SU-DHL-6 (cell line): ENCODE results near the gene KCNQ1OT1.

Source experiments
- H2AFZ ChIP-seq: fragments of 200-600 bp; sonication (generic); 2 replicates; pipeline ENCODE4 v1.6.1; 2014; ENCODE audit warnings: low read depth, mild to moderate bottlenecking, moderate library complexity, mixed read lengths, antibody characterized with exemption, low read length; ENCODE audit not compliant: severe bottlenecking
- H3F3A ChIP-seq: fragments of 200-600 bp; shearing (Covaris generic); 2 replicates; pipeline ENCODE4 v1.6.0; 2016; ENCODE audit warnings: antibody characterized with exemption, mild to moderate bottlenecking; ENCODE audit not compliant: insufficient read depth
- H3K27ac ChIP-seq: fragments of 200-600 bp; sonication (generic); 2 replicates; pipeline ENCODE4 v1.5.1; 2016; ENCODE audit warnings: low read depth, mild to moderate bottlenecking, low read length, moderate library complexity, mixed read lengths
- H3K27me3 ChIP-seq: fragments of 200-600 bp; sonication (generic), shearing (Covaris generic); 2 replicates; pipeline ENCODE4 v1.6.0; 2014; ENCODE audit warnings: mild to moderate bottlenecking, low read length
- H3K36me3 ChIP-seq: fragments of 200-600 bp; sonication (generic); 2 replicates; pipeline ENCODE4 v1.6.1; 2014; ENCODE audit warnings: mild to moderate bottlenecking, low read length, mixed read lengths
- H3K4me2 ChIP-seq: fragments of 300-600, 200-600 bp; shearing (Covaris generic), sonication (generic); 2 replicates; pipeline ENCODE4 v1.6.0; 2014; ENCODE audit warnings: low read length, low read depth, mild to moderate bottlenecking; ENCODE audit not compliant: poor library complexity, severe bottlenecking
- H3K4me3 ChIP-seq: fragments of 200-600 bp; sonication (generic); 2 replicates; pipeline ENCODE4 v1.5.1; 2014; ENCODE audit warnings: antibody characterized with exemption, low read length, mild to moderate bottlenecking, mixed read lengths; ENCODE audit not compliant: insufficient read depth, poor library complexity, severe bottlenecking
- H3K79me2 ChIP-seq: fragments of 200-600 bp; sonication (generic); 2 replicates; pipeline ENCODE4 v1.6.1; 2014; ENCODE audit warnings: mild to moderate bottlenecking, low read length, moderate library complexity; ENCODE audit not compliant: insufficient read depth
- H3K9ac ChIP-seq: fragments of 200-600 bp; sonication (generic); 2 replicates; pipeline ENCODE4 v1.7.0; 2014; ENCODE audit warnings: mild to moderate bottlenecking, low read length
- H3K9me2 ChIP-seq: fragments of 200-600 bp; sonication (generic); replicated peaks from 2 replicates; pipeline ENCODE4 v1.6.1; 2014; ENCODE audit warnings: low read length; ENCODE audit not compliant: insufficient read depth
- H3K9me3 ChIP-seq: fragments of 200-600 bp; sonication (generic); 2 replicates; pipeline ENCODE4 v1.6.1; 2014; ENCODE audit warnings: low read length, mixed read lengths; ENCODE audit not compliant: insufficient read depth
- H4K20me1 ChIP-seq: fragments of 200-600 bp; sonication (generic); 2 replicates; pipeline ENCODE4 v1.6.1; 2014; ENCODE audit warnings: low read depth, mild to moderate bottlenecking, antibody characterized with exemption, low read length, moderate library complexity, mixed read lengths
- EZH2phosphoT487 ChIP-seq: fragments of 200-600 bp; sonication (generic), shearing (Covaris generic); conservative IDR thresholded peaks from 2 replicates; pipeline ENCODE4 v1.6.1; 2018; ENCODE audit warnings: mild to moderate bottlenecking, antibody characterized with exemption, low read length, moderate library complexity, mixed read lengths
- TF ChIP-seq, protein P1 (sequence below): fragments of 200-600 bp; sonication (generic); IDR thresholded peaks from one replicate; pipeline ENCODE4 v1.5.1; 2017; ENCODE audit warnings: antibody characterized with exemption, mild to moderate bottlenecking, low read length, moderate library complexity; ENCODE audit not compliant: insufficient read depth, poor library complexity, severe bottlenecking

The KCNQ1OT1 gene

DNA sequence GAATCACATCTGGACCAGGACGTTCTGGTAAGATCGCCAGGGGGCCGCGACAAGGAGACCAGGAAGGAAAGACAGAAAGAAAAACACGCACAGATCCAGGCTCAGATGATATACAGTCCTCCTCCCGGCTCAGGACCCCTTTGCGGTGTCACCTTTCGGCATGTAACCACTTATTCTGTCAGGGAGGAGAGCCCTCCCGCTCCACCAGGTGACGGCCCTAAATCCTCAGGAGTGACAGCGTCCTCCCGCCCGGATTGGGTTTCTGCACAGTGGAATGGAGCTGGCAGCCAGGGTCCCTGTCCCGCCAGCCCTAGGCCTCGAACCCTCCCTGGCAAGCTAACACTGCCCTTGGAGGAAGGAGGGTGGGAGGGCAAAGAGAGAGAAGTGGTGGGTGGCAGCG is 24.3 kb upstream of the KCNQ1OT1 start:
- H3K9me2 ChIP-seq, result no peaks in the 10 kb centered on the region
- H3K9ac ChIP-seq, result no peak overlapping the region
- TF ChIP-seq, protein P1, sequence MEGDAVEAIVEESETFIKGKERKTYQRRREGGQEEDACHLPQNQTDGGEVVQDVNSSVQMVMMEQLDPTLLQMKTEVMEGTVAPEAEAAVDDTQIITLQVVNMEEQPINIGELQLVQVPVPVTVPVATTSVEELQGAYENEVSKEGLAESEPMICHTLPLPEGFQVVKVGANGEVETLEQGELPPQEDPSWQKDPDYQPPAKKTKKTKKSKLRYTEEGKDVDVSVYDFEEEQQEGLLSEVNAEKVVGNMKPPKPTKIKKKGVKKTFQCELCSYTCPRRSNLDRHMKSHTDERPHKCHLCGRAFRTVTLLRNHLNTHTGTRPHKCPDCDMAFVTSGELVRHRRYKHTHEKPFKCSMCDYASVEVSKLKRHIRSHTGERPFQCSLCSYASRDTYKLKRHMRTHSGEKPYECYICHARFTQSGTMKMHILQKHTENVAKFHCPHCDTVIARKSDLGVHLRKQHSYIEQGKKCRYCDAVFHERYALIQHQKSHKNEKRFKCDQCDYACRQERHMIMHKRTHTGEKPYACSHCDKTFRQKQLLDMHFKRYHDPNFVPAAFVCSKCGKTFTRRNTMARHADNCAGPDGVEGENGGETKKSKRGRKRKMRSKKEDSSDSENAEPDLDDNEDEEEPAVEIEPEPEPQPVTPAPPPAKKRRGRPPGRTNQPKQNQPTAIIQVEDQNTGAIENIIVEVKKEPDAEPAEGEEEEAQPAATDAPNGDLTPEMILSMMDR, result no peak
- TF ChIP-seq EZH2phosphoT487, result no peak
- no peaks in the 10 kb centered on the region for H3K36me3 ChIP-seq
- no peak overlapping the region for H3K27ac ChIP-seq
- H3F3A ChIP-seq, result no peaks in the 10 kb centered on the region
- H3K27me3 ChIP-seq, result no peaks in the 10 kb centered on the region
- H3K79me2 ChIP-seq, result no peaks in the 10 kb centered on the region
- H3K4me3 ChIP-seq, result no peak overlapping the region
- no peaks in the 10 kb centered on the region for H4K20me1 ChIP-seq
- no peak overlapping the region for H3K4me2 ChIP-seq
- no peak overlapping the region for H2AFZ ChIP-seq
- no peaks in the 10 kb centered on the region for H3K9me3 ChIP-seq

- no peaks in the 10 kb centered on the region for H3F3A ChIP-seq
- H3K27me3 ChIP-seq, result no peaks in the 10 kb centered on the region
- TF ChIP-seq EZH2phosphoT487, result no peak
- TF ChIP-seq, protein P1, result no peak
- H2AFZ ChIP-seq, result no peak overlapping the region
- H3K36me3 ChIP-seq, result no peaks in the 10 kb centered on the region
- no peak overlapping the region for H3K4me2 ChIP-seq
- no peak overlapping the region for H3K4me3 ChIP-seq
- H4K20me1 ChIP-seq, result no peaks in the 10 kb centered on the region
- H3K79me2 ChIP-seq, result no peaks in the 10 kb centered on the region
- no peak overlapping the region for H3K27ac ChIP-seq
- no peaks in the 10 kb centered on the region for H3K9me2 ChIP-seq
- H3K9me3 ChIP-seq, result no peaks in the 10 kb centered on the region
- H3K9ac ChIP-seq, result no peak overlapping the region
Observed at GRCh38 chr11:2722955-2723354, 23.2 kb upstream of the KCNQ1OT1 start.

- no peaks in the 10 kb centered on the region for H3K79me2 ChIP-seq
- no peak overlapping the region for H3K27ac ChIP-seq
- H3K9me3 ChIP-seq, result no peaks in the 10 kb centered on the region
- H3K4me2 ChIP-seq, result no peak overlapping the region
- H3K4me3 ChIP-seq, result no peak overlapping the region
- TF ChIP-seq, protein P1, result no peak
- TF ChIP-seq EZH2phosphoT487, result no peak
- no peaks in the 10 kb centered on the region for H3K36me3 ChIP-seq
- no peaks in the 10 kb centered on the region for H3K9me2 ChIP-seq
- H4K20me1 ChIP-seq, result no peaks in the 10 kb centered on the region
- no peaks in the 10 kb centered on the region for H3K27me3 ChIP-seq
- H3F3A ChIP-seq, result no peaks in the 10 kb centered on the region
- no peak overlapping the region for H2AFZ ChIP-seq
- H3K9ac ChIP-seq, result no peak overlapping the region
Observed at GRCh38 chr11:2721210-2721916, 21.6 kb upstream of the KCNQ1OT1 start.
